ENCODE data around the gene RABGAP1L.

GRCh38 chr1:174297351-174297750, 138.0 kb downstream of the RABGAP1L start:
- TF ChIP-seq HDAC6 (IDR thresholded peaks at IDR 0.05; ENCODE audit: low read depth, low read length) (no peak), JUND (IDR thresholded peaks at IDR 0.05; ENCODE audit: low read length) (no peak), CBX5 (IDR thresholded peaks at IDR 0.05; ENCODE audit: low read depth, low read length) (no peak)

Measured in H1 (cell line).